Astrocyte (in vitro differentiated cells and primary cell): ENCODE results near the gene PRKD2.

Experiments used
- CTCF ChIP-seq: IDR thresholded peaks from 2 replicates; pipeline ENCODE4 v1.5.1; 2011; ENCODE audit warnings: low read depth, mild to moderate bottlenecking, inconsistent platforms, low read length, moderate library complexity; ENCODE audit not compliant: insufficient read depth
- EZH2 ChIP-seq: IDR thresholded peaks from 2 replicates; pipeline ENCODE4 v1.6.1; 2012; ENCODE audit warnings: mild to moderate bottlenecking, low read length, inconsistent platforms; ENCODE audit not compliant: insufficient read depth

DNA sequence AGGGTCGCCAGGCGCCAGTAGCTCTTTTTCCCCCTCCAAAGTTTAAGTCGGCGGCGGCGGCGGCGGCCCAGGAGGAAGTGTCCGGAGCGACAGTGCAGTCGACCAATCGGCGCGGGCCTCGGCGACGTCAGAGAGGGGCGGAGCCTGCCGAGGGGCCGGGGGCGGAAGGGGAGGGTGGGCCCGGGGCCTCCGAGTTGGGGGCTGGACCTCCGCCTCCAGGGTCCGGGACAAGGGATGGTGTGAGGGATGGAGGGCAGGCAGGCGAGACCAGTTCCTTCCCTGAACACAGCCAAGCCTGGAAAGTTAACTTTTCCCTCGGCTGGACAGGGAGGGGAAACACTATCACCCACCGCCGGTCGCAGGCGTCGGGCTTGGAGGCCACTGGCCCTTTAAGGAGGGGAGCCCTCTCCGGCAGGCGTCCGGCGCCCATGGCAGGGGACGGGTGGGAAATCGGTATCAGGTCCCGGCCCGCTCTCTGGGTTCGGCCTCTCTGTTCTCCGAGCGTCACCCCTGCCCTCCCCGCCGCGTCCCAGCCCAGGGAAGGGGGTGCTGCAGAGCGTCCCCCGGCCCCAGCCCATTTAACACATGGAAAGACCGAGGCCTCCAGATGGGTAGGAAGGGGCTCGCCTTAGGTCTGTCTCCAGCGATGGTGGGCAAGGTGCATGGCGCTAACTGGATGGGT lies at the start of gene PRKD2:
- TF ChIP-seq EZH2 (no peak), CTCF (no peak)
